Measurements from ENCODE around the gene MDN1.
A peak's percentile ranks its signal among the peaks of the same experiment; 100 is the strongest.

The MDN1 gene

GRCh38 chr6:89711801-89712200 is 107.8 kb downstream of the MDN1 start:
- FAIRE-seq (no peak), DNase-seq (ENCODE audit: insufficient read length) (no peak)
- no peak for TF ChIP-seq POLR2AphosphoS5 (IDR thresholded peaks at IDR 0.05; ENCODE audit: low read depth, low read length)
- no peak for TF ChIP-seq POLR2A (IDR thresholded peaks at IDR 0.05; ENCODE audit: low read depth, low read length)
- no peak for TF ChIP-seq TAF1 (IDR thresholded peaks at IDR 0.05; ENCODE audit: borderline replicate concordance, low read depth, low read length)

GRCh38 chr6:89708316-89708715 is 111.3 kb downstream of the MDN1 start:
- TF ChIP-seq POLR2A (IDR thresholded peaks at IDR 0.05; ENCODE audit: low read depth, low read length) (no peak), TAF1 (IDR thresholded peaks at IDR 0.05; ENCODE audit: borderline replicate concordance, low read depth, low read length) (no peak), POLR2AphosphoS5 (IDR thresholded peaks at IDR 0.05; ENCODE audit: low read depth, low read length) (no peak)
- DNase-seq (ENCODE audit: insufficient read length): no peak
- FAIRE-seq: no peak

- TF ChIP-seq POLR2AphosphoS5 (IDR thresholded peaks at IDR 0.05; ENCODE audit: low read depth, low read length): no peak
- no peak for TF ChIP-seq TAF1 (IDR thresholded peaks at IDR 0.05; ENCODE audit: borderline replicate concordance, low read depth, low read length)
- TF ChIP-seq POLR2A (IDR thresholded peaks at IDR 0.05; ENCODE audit: low read depth, low read length): no peak
- no peak for DNase-seq (ENCODE audit: insufficient read length)
- no peak for FAIRE-seq
Observed at GRCh38 chr6:89707766-89708165, 111.8 kb downstream of the MDN1 start.

- no peak for DNase-seq (ENCODE audit: insufficient read length)
- TF ChIP-seq TAF1 (IDR thresholded peaks at IDR 0.05; ENCODE audit: borderline replicate concordance, low read depth, low read length): no peak
- TF ChIP-seq POLR2A (IDR thresholded peaks at IDR 0.05; ENCODE audit: low read depth, low read length): no peak
- no peak for TF ChIP-seq POLR2AphosphoS5 (IDR thresholded peaks at IDR 0.05; ENCODE audit: low read depth, low read length)
- no peak for FAIRE-seq
Observed at GRCh38 chr6:89706121-89706520, 113.5 kb downstream of the MDN1 start.

GRCh38 chr6:89703292-89703691 is 116.3 kb downstream of the MDN1 start:
- DNase-seq (ENCODE audit: insufficient read length) (no peak), FAIRE-seq (no peak)
- TF ChIP-seq POLR2AphosphoS5 (IDR thresholded peaks at IDR 0.05; ENCODE audit: low read depth, low read length) (no peak), POLR2A (IDR thresholded peaks at IDR 0.05; ENCODE audit: low read depth, low read length) (no peak), TAF1 (IDR thresholded peaks at IDR 0.05; ENCODE audit: borderline replicate concordance, low read depth, low read length) (no peak)

- TF ChIP-seq TAF1 (IDR thresholded peaks at IDR 0.05; ENCODE audit: borderline replicate concordance, low read depth, low read length) (no peak), POLR2AphosphoS5 (IDR thresholded peaks at IDR 0.05; ENCODE audit: low read depth, low read length) (no peak), POLR2A (IDR thresholded peaks at IDR 0.05; ENCODE audit: low read depth, low read length) (no peak)
- FAIRE-seq (no peak), DNase-seq (ENCODE audit: insufficient read length) (no peak)
Observed at GRCh38 chr6:89702349-89702748, 117.2 kb downstream of the MDN1 start.

GRCh38 chr6:89695667-89696066 is 123.9 kb downstream of the MDN1 start:
- FAIRE-seq: no peak
- DNase-seq (ENCODE audit: insufficient read length): no peak
- TF ChIP-seq POLR2A (IDR thresholded peaks at IDR 0.05; ENCODE audit: low read depth, low read length) (no peak), POLR2AphosphoS5 (IDR thresholded peaks at IDR 0.05; ENCODE audit: low read depth, low read length) (no peak), TAF1 (IDR thresholded peaks at IDR 0.05; ENCODE audit: borderline replicate concordance, low read depth, low read length) (no peak)

GRCh38 chr6:89694428-89694827 is 125.2 kb downstream of the MDN1 start:
- TF ChIP-seq POLR2AphosphoS5 (IDR thresholded peaks at IDR 0.05; ENCODE audit: low read depth, low read length) (no peak), TAF1 (IDR thresholded peaks at IDR 0.05; ENCODE audit: borderline replicate concordance, low read depth, low read length) (no peak), POLR2A (IDR thresholded peaks at IDR 0.05; ENCODE audit: low read depth, low read length) (no peak)
- FAIRE-seq (no peak), DNase-seq (ENCODE audit: insufficient read length) (no peak)

GRCh38 chr6:89693207-89693606 is 126.4 kb downstream of the MDN1 start:
- TF ChIP-seq POLR2A (IDR thresholded peaks at IDR 0.05; ENCODE audit: low read depth, low read length) (no peak), POLR2AphosphoS5 (IDR thresholded peaks at IDR 0.05; ENCODE audit: low read depth, low read length) (no peak), TAF1 (IDR thresholded peaks at IDR 0.05; ENCODE audit: borderline replicate concordance, low read depth, low read length) (no peak)
- DNase-seq (ENCODE audit: insufficient read length) (no peak), FAIRE-seq (no peak)

GRCh38 chr6:89692256-89692655 is 127.3 kb downstream of the MDN1 start:
- FAIRE-seq (no peak), DNase-seq (ENCODE audit: insufficient read length) (no peak)
- TF ChIP-seq POLR2A (IDR thresholded peaks at IDR 0.05; ENCODE audit: low read depth, low read length) (no peak), POLR2AphosphoS5 (IDR thresholded peaks at IDR 0.05; ENCODE audit: low read depth, low read length) (no peak)

GRCh38 chr6:89690944-89691324 is 128.7 kb downstream of the MDN1 start:
- DNase-seq (ENCODE audit: insufficient read length) (no peak), FAIRE-seq (peak; percentile 66)
- TF ChIP-seq TAF1 (IDR thresholded peaks at IDR 0.05; ENCODE audit: borderline replicate concordance, low read depth, low read length) (no peak), POLR2AphosphoS5 (IDR thresholded peaks at IDR 0.05; ENCODE audit: low read depth, low read length) (no peak), POLR2A (IDR thresholded peaks at IDR 0.05; ENCODE audit: low read depth, low read length) (no peak)

- FAIRE-seq: peak; percentile 33
- no peak for TF ChIP-seq TAF1 (IDR thresholded peaks at IDR 0.05; ENCODE audit: borderline replicate concordance, low read depth, low read length)
- TF ChIP-seq POLR2A (IDR thresholded peaks at IDR 0.05; ENCODE audit: low read depth, low read length): no peak
- no peak for TF ChIP-seq POLR2AphosphoS5 (IDR thresholded peaks at IDR 0.05; ENCODE audit: low read depth, low read length)
- DNase-seq (ENCODE audit: insufficient read length): no peak
Observed at GRCh38 chr6:89689732-89690131, 129.9 kb downstream of the MDN1 start.

GRCh38 chr6:89688328-89688727 is 131.3 kb downstream of the MDN1 start:
- no peak for TF ChIP-seq POLR2A (IDR thresholded peaks at IDR 0.05; ENCODE audit: low read depth, low read length)
- no peak for TF ChIP-seq POLR2AphosphoS5 (IDR thresholded peaks at IDR 0.05; ENCODE audit: low read depth, low read length)
- no peak for TF ChIP-seq TAF1 (IDR thresholded peaks at IDR 0.05; ENCODE audit: borderline replicate concordance, low read depth, low read length)
- FAIRE-seq: no peak

More at GRCh38 chr6:89688328-89688727, 131.3 kb downstream of the MDN1 start:
- DNase-seq (ENCODE audit: insufficient read length): no peak
